ENCODE results near the gene OR9A4.

Gene OR9A4

DNA sequence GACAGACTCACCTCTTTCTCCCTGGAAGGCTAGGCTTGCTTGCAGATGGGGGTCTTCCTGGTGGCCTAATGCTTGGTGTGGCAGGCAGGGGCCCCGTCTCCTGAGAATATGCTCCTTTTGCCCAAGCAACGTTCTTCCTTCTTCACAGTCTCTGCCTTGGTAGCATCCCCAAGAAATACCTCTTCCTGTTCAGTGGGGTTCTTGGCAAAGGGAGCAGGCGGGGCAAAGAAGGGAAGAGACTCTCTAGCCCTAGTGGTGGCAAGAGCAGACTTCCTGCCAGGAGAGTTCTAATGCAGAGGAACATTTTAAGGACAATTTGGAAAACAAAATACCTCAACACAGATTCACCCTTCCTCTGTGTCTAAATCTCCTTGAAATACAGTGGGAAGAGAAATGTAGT lies 30.6 kb downstream of the OR9A4 start, which contains the start of gene CLEC5A:
TSS of gene CLEC5A (minus strand) at position 179 of the 400 bp plus-strand sequence. CDS start 682 bp downstream, outside the sequence.
- DNase-seq (ENCODE audit: low read depth in 2 of 2, low spot score in 1 of 2) = no peak

DNA sequence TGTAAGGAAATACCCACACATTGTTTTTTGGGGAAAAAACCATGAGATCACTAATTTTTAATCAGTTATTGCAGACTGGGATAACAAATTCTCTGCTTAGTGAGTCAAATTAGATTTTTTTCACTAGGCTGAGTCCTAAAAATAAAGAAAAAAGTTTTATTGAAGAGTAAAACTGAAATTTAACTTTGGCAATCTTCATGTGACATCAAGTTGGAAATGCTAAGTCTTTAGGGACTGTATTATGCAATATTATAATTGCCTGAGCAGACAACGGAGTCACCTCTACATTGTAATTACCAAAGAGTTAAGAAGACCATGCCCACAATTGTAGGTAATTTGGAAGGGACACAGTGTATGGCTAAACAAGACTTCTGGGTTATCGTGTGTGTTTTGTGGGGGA lies 32.8 kb downstream of the OR9A4 start:
- DNase-seq (ENCODE audit: low read depth in 2 of 2, low spot score in 1 of 2) = no peak

- no peak for DNase-seq (ENCODE audit: low read depth in 2 of 2, low spot score in 1 of 2)
Measured at GRCh38 chr7:141949451-141949850, 33.3 kb downstream of the OR9A4 start.

DNA sequence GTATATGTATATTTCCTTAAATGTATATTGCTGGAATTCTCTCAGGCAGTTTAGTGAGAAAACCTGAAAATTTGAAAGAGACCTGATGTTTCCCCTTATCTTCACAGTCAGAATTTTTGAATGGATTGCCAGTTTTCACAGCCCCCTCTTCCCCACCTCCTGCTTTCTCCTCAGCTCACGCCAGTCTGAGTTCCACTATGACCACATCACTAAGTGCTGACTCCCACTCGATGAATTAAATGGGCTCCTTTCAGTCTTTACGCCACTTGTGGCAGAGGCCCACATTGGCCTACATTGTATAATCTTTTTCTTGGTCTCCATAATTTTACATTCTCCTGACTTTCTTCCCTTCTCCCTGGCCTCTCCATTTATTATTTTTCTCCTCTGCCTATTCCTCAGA lies 33.7 kb downstream of the OR9A4 start:
- no peak for DNase-seq (ENCODE audit: low read depth in 2 of 2, low spot score in 1 of 2)

- DNase-seq (ENCODE audit: low read depth in 2 of 2, low spot score in 1 of 2) = no peak
Measured at GRCh38 chr7:141950806-141951205, 34.6 kb downstream of the OR9A4 start.

DNA sequence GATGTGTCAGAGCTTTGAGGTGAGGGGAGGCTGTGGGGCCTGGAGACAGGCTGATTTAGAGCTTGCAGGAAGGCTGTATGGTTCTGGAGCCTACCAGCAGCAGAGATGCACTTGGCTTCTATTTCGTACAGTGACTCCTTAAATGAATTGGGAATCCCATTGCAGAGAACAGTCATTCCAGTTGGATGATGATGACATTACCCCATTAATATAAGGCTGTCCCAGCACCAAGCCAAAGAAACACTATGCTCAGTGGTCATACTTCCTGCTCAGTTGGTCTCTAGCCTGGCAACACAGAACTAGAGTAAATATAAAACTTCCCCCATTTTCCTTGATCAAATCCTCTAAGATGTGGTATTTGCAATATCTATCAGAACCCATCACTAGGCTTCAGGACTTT lies 36.3 kb downstream of the OR9A4 start:
- DNase-seq (ENCODE audit: low read depth in 2 of 2, low spot score in 1 of 2) = no peak

DNA sequence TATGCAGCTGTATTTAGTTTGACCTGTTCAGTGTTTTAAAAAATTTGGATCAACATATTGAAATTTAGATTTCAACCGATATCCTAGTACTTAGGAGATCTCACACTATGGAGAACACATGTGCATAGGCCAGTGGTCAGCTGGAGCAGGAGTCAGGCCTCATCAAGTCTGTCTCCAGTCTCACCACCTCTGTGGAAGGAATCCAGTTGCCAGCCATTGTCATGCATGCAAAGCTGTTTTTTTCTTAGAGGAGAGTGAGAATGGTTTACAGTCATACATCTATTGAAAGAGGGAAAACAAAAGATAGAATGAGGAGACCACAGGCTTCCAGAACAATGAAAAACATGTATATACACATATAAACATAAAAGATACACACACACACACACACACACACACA lies 38.1 kb downstream of the OR9A4 start:
- DNase-seq (ENCODE audit: low read depth in 2 of 2, low spot score in 1 of 2) = no peak

DNA sequence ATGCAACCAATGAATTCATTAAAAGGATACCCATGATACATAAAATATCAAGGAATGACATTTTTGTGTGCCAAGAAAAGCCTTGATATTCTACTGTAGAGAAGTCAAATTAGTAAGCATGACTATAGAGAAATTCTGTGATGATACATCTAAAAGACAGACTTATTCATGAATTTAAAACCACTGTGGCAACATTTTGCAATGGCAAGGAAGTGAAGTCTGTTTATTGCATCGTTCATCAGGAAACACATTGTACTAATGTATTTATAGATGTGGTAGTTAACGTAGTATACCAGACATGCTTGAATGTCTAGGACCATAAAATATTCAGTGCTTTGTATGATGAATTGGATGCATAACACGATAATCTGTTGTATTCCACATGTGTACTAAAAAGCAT lies 39.9 kb downstream of the OR9A4 start:
- DNase-seq (ENCODE audit: low read depth in 2 of 2, low spot score in 1 of 2) = no peak

DNA sequence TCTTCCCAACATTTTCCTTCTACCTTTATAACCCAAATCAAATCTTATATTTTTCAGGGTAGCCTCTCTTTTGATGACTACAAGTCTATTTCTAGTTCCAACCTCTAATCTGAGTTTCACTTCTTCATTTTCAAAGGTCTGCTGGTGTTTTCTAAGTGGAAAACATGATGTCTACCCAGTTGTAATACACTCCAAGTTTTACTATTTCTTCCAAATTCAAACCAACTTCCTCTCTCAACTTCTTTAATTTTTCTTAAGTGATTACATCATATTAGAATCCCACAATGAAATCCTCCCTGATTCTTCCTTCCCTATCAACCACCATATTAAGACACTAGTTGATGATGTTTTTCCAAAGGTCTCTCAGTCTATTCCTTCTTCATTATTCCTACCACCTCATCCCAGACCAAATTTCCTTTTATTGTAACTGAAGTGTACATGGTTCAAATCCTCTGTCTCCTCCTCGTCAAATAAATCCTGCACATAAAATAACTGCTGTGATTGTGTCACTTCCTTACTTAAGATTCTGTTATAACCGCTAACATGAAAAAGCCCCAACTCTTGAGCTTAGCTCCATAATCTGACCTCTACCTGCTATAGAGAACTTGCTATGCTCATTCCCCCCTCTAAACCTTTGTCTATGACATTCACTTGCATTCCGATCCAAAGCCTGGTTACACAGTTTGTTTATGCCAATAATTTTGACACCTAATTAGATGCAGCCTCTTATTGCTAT lies 44.7 kb downstream of the OR9A4 start:
- DNase-seq (ENCODE audit: low read depth in 2 of 2, low spot score in 1 of 2) = no peak
